ENCODE data around the gene ABCG4.
"Not testable (repeated sequence)": the region's sequence is repeated elsewhere in the genome, so short reads cannot be mapped to it uniquely, and the experiment has no call there.

The ABCG4 gene

DNA sequence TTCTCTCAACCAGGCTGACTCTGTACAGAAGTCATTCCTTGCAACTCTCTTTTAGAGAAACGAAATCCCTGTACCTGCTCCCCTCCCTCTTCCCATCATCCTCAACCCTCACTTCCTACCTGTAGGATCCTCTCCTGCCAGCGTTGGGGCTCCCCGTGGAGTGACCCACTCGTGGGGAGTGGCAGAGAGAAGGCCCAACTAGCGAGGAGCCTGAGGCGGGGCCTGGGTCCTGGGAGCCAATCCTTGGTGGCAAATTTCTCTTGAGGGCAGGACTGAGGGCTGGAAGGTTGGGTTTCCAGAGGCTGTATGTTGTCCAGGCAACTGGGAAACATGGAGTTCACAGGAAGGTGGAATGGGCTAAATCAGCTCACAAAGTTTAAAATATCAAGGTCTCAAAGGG lies 46.8 kb downstream of the ABCG4 start:
- DNase-seq (ENCODE audit: low read depth, low spot score): no peak
- no peak overlapping the region for H3K4me3 ChIP-seq (ENCODE audit: low read length)

DNA sequence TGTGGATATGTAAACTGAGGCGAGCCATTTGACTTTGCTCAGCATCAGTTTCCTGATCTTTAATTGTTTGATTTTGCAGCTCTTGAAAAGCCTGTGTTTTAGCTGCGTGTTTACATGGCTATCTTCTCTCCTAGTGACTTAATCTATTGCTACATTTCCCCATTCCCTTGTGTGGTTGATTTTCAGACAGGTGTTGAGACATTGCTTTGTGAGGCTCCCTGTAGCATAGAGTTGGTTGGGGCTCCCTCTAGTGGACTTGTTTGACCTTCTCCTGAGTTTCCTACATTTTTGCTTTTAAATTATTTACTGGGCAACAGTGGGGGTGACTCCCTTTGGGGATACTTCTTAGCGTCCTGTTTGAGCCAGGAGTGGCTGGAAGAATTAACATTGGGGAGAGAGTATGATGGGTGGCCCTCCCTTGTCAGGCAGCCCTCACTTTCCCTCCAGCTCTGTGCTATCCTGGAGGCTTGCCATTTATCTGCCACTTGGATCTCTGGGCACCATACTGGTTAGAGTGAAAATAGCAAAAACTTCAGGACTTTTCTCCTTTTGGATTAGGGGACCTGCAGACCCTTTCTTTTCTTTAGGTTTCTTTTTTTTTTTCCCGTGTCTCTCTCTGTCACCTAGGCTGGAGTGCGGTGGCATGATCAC lies 48.1 kb downstream of the ABCG4 start:
- peak; percentile 87 for DNase-seq (ENCODE audit: low read depth, low spot score)
- no peak overlapping the region for H3K4me3 ChIP-seq (ENCODE audit: low read length)

GRCh38 chr11:119198925-119199324 lies 50.1 kb downstream of the ABCG4 start:
- DNase-seq (ENCODE audit: low read depth, low spot score): no peak
- no peak overlapping the region for H3K4me3 ChIP-seq (ENCODE audit: low read length)

DNA sequence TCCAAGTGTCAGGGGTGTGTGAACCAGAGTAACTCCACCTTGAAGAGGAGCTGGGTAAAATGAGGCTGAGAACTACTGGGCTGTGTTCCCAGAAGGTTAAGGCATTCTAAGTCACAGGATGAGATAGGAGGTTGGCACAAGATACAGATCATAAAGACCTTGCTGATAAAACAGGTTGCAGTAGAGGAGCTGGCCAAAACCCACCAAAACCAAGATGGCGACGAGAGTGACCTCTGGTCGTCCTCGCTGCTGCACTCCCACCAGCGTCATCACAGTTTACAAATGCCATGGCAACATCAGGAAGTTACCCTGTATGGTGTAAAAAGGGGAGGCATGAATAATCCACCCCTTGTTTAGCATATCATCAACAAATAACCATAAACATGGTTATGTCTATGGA lies 52.4 kb downstream of the ABCG4 start:
- not testable (repeated sequence) for DNase-seq (ENCODE audit: low read depth, low spot score); H3K4me3 ChIP-seq (ENCODE audit: low read length)

DNA sequence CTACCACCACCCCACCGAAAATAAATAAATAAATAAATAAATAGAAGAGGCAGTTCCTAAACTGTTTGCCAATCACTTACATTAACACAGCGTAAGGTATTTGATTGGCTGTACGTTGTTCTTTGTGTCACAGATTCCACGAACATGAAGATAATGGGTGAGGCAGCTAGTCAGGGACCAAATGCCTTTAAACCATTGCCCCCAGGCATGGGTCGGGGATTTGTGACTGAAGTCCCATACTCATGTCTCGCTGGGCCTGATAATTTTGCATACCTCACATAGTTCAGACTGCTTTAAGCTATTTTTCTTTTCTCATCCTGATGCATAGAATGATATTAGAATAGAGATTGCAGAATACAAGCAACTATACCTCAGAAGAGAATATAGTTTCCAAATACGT lies 53.7 kb downstream of the ABCG4 start:
- H3K4me3 ChIP-seq (ENCODE audit: low read length): no peak overlapping the region
- DNase-seq (ENCODE audit: low read depth, low spot score): no peak

DNA sequence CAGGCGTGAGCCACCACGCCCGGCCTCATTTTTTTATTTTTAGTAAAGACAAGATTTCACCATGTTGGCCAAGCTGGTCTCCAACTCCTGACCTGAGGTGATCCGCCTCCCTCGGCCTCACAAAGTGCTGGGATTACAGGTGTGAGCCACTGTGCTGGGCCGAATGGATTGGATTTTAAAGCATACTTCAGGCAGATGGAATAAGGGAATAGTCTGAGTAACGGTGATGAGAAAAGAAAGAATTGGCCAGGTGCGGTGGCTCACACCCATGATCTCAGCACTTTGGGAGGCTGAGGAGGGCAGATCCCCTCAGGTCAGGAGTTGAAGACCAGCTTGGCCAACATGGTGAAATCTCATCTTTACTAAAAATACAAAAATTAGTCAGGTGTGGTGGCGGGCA lies 55.2 kb downstream of the ABCG4 start:
- H3K4me3 ChIP-seq (ENCODE audit: low read length): no peak overlapping the region
- DNase-seq (ENCODE audit: low read depth, low spot score): no peak

DNA sequence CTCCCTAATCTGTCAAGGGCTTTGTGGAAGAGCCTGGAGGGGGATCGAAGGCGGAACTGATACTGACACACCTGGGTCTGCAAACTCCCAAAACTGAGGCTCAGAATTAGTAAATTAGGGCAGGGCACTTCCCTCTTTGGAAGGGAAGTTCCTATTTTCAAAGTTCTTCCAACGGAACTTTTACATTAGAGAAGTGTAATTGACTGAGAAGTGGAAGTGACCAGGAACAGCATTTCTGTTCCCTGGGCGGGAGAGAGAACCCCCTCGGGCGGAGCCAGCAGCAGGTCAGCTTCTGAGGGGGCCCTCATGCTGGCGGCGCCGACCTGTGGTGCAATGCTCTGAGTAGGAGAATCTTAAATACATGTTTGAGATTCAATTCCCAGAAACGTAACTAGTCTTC lies 56.2 kb downstream of the ABCG4 start:
- H3K4me3 ChIP-seq (ENCODE audit: low read length): peak overlapping the region; percentile 68; the same call in 1 of the 2 replicates

GRCh38 chr11:119205574-119206510 lies 57.0 kb downstream of the ABCG4 start, which contains the start of gene CBL:
Gene CBL, plus strand, starts transcription at chr11:119206339. Its CDS starts 79 bp downstream, at chr11:119206418.
- DNase-seq (ENCODE audit: low read depth, low spot score): peak; percentile 86
- H3K4me3 ChIP-seq (ENCODE audit: low read length): peak within 1 kb of the TSS; percentile 68

More for the DNA sequence above, 56.2 kb downstream of the ABCG4 start:
- no peak for DNase-seq (ENCODE audit: low read depth, low spot score)

DNA sequence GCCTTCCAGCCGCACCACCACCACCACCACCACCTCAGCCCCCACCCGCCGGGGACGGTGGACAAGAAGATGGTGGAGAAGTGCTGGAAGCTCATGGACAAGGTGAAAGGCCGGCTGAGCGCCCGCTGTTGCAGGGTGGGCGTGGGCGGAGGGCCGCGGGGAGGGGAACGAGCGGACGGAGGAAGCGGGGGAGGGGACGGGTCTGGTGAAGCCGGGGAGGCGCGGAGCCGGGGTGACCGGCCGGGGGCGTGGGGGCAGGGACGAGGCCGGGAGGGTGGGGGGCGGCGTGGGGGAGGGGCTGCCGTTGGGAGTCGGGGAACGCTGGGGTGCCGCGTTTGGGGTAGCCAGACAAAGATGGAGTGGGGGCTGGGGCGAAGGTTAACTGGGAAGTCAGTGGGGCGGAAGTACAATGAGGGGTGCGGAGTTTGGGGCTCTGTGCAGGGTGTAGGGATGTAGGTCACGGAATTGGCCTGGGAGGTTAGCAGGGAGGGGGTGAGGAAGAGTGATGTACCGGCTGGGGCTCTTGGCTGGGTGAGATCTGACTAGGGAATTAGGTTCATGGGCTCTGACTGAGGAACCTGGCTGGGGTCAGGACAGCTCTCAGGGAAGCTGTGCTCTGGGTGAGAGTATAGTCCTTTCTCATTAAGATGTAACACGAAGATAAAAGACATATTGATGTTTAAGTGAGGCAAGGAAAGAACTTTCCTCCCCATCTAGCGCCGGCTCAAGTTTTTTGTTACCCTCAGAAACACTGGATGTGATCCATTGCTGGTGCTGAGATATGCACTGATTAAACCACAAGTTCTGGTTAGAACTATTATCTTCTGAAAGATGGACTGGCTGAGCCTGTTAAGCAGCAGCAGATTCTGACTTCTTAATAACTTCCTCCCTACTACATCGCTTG lies 57.9 kb downstream of the ABCG4 start:
- no peak for DNase-seq (ENCODE audit: low read depth, low spot score)
- peak overlapping the region; percentile 68 for H3K4me3 ChIP-seq (ENCODE audit: low read length)

- DNase-seq (ENCODE audit: low read depth, low spot score): no peak
- H3K4me3 ChIP-seq (ENCODE audit: low read length): peak overlapping the region; percentile 68
Observed at GRCh38 chr11:119207415-119207960, 58.6 kb downstream of the ABCG4 start.

- H3K4me3 ChIP-seq (ENCODE audit: low read length): no peak overlapping the region
- DNase-seq (ENCODE audit: low read depth, low spot score): no peak
Observed at GRCh38 chr11:119209186-119209585, 60.3 kb downstream of the ABCG4 start.

DNA sequence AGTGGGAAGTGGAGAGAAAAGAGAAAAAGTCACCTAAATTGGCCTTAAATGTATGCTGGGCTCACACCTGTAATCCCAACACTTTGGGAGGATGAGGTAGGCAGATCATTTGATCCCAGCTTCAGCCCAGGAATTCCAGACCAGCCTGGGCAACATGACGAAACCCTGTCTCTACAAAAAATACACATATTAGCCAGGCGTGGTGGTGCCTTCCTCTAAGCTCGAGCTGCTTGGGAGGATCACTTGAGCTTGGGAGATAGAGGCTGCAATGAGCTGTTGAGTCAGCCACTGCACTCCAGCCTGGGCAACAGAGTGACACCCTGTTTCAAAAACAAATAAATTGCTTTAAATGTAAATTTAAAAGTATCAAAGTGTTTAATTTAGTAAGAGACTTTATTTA lies 61.2 kb downstream of the ABCG4 start:
- no peak for DNase-seq (ENCODE audit: low read depth, low spot score)
- H3K4me3 ChIP-seq (ENCODE audit: low read length): no peak overlapping the region
